A673 (cell line): ENCODE results near the gene NFKB2. TPM values are rescaled to one million over a fixed set of nuclear protein-coding genes. Genes with fewer than 3 reads are reported as not detected.

Experiments used
- BruUV-seq: library from RNA; stranded (reverse); fragments of 400-500 nt; replicated peaks from 2 replicates; lab custom pipeline; 2021; lab: Mats Ljungman, UMichigan
- CTCF ChIA-PET: fragments of 300-600 bp; sonication (Branson Sonifier 250); formaldehyde crosslinking; loops from one replicate; lab custom pipeline; 2022; ENCODE audit warnings: antibody characterized with exemption; lab: Charles Lee
- POLR2A ChIA-PET: fragments of 300-600 bp; sonication (Branson Sonifier 250); formaldehyde crosslinking; loops from one replicate; lab custom pipeline; 2022; ENCODE audit warnings: antibody characterized with exemption; ENCODE audit not compliant: low non-redundant PET; lab: Charles Lee
- DNase-seq: peaks from one replicate; pipeline ENCODE4 v3.0.0-alpha.2; 2015; ENCODE audit warnings: low spot score
- H3K27ac ChIP-seq: fragments of 200-600 bp; sonication (generic); 2 replicates; pipeline ENCODE4 v1.5.1; 2016; ENCODE audit warnings: mixed run types, low read depth, mild to moderate bottlenecking, mixed read lengths, antibody characterized with exemption, low read length; ENCODE audit not compliant: poor library complexity, severe bottlenecking
- H3K27me3 ChIP-seq: fragments of 200-600 bp; sonication (generic); replicated peaks from 2 replicates; pipeline ENCODE4 v1.6.1; 2017; ENCODE audit warnings: mixed run types, low read depth, mild to moderate bottlenecking, mixed read lengths, antibody characterized with exemption, low read length; ENCODE audit not compliant: insufficient read depth, poor library complexity
- H3K36me3 ChIP-seq: fragments of 200-600 bp; sonication (generic); 2 replicates; pipeline ENCODE4 v1.6.1; 2016; ENCODE audit warnings: mixed run types, mild to moderate bottlenecking, mixed read lengths, antibody characterized with exemption, low read length; ENCODE audit not compliant: insufficient read depth, poor library complexity, severe bottlenecking
- H3K4me1 ChIP-seq: fragments of 200-600 bp; sonication (generic); 2 replicates; pipeline ENCODE4 v1.6.1; 2017; ENCODE audit warnings: mixed run types, mild to moderate bottlenecking, mixed read lengths, antibody characterized with exemption, low read length; ENCODE audit not compliant: insufficient read depth, poor library complexity, severe bottlenecking
- H3K4me3 ChIP-seq: fragments of 200-600 bp; sonication (generic); 2 replicates; pipeline ENCODE4 v1.5.1; 2016; ENCODE audit warnings: low read depth, mixed run types, mild to moderate bottlenecking, mixed read lengths, low read length; ENCODE audit not compliant: poor library complexity, severe bottlenecking
- H3K9me3 ChIP-seq: fragments of 200-600 bp; sonication (generic); 2 replicates; pipeline ENCODE4 v1.6.1; 2016; ENCODE audit warnings: mixed run types, low read depth, mild to moderate bottlenecking, mixed read lengths, antibody characterized with exemption, low read length; ENCODE audit not compliant: poor library complexity, severe bottlenecking
- CTCF ChIP-seq: fragments of 300-800, 200-600 bp; sonication (generic); conservative IDR thresholded peaks from 2 replicates; pipeline ENCODE4 v1.5.1; 2017; ENCODE audit warnings: low read depth, mild to moderate bottlenecking, antibody characterized with exemption, low read length, moderate library complexity, mixed read lengths
- EZH2 ChIP-seq: fragments of 200-600 bp; sonication (generic); IDR thresholded peaks from 2 replicates; pipeline ENCODE4 v1.6.1; 2017; ENCODE audit warnings: borderline replicate concordance, low read depth, mild to moderate bottlenecking, mixed read lengths, antibody characterized with exemption, low read length; ENCODE audit not compliant: poor library complexity, severe bottlenecking
- intact Hi-C: fragments of 100-400 bp; cut with micrococcal nuclease; formaldehyde crosslinking; loops from one replicate; pipeline ENCODE4 v1.10.0; 2022; ENCODE audit not compliant: unreplicated experiment
- total RNA-seq: library from RNA; stranded (reverse); gene quantifications from 2 replicates; pipeline ENCODE4 v1.2.3, GENCODE V29; 2021

NFKB2 gene
- total RNA-seq, 1 experiment from 2014 or later, result 29.8 TPM

- CTCF ChIA-PET, result interaction anchor here (1.1 to 1.5 kb wide), 4 partner anchors 18 to 234 kb away, joined by 3 to 7 read pairs (median 4); partner anchors contain the start of gene FBXL15
- Histone ChIP-seq H3K4me1 (peaks cover 4% of the 10 kb centered on the region), H3K4me3 (no peak overlapping the region), H3K27ac (no peak overlapping the region), H3K36me3 (no peaks in the 10 kb centered on the region), H3K27me3 (no peaks in the 10 kb centered on the region), H3K9me3 (no peaks in the 10 kb centered on the region)
- POLR2A ChIA-PET, result no interaction called here
- no peak for DNase-seq
- intact Hi-C loops, result no loop called here
- TF ChIP-seq CTCF, result no peak
- no TSS peak for BruUV-seq
Observed at GRCh38 chr10:102403115-102403514, 7.6 kb downstream of the NFKB2 start.

GRCh38 chr10:102404361-102405107 is 9.0 kb downstream of the NFKB2 start:
- no TSS peak for BruUV-seq
- intact Hi-C loops, result no loop called here
- CTCF ChIA-PET, result interaction anchor here (0.9 to 1.5 kb wide), 3 partner anchors 16 to 235 kb away, joined by 3 to 7 read pairs (median 5); partner anchors contain the start of gene FBXL15
- no peaks in the 10 kb centered on the region for H3K9me3 ChIP-seq
- no peaks in the 10 kb centered on the region for H3K27me3 ChIP-seq
- H3K36me3 ChIP-seq, result no peaks in the 10 kb centered on the region
- POLR2A ChIA-PET, result no interaction called here
- no peak for TF ChIP-seq CTCF
- TF ChIP-seq EZH2, result no peak
- DNase-seq, result no peak
- H3K4me3 ChIP-seq, result no peak overlapping the region
- peaks cover 13% of the 10 kb centered on the region for H3K4me1 ChIP-seq
- no peak overlapping the region for H3K27ac ChIP-seq

- Histone ChIP-seq H3K36me3 (no peaks in the 10 kb centered on the region), H3K27ac (no peak overlapping the region), H3K4me3 (no peak overlapping the region), H3K4me1 (peaks cover 15% of the 10 kb centered on the region), H3K9me3 (no peaks in the 10 kb centered on the region), H3K27me3 (no peaks in the 10 kb centered on the region)
- intact Hi-C loops, result no loop called here
- TF ChIP-seq EZH2 (no peak), CTCF (no peak)
- CTCF ChIA-PET, result interaction anchor here (0.5 kb wide), 1 partner anchor 10 kb away, joined by 4 read pairs; no protein-coding TSS in a partner anchor
- no TSS peak for BruUV-seq
- DNase-seq, result no peak
- POLR2A ChIA-PET, result no interaction called here
Observed at GRCh38 chr10:102405108-102405571, 9.6 kb downstream of the NFKB2 start.
